22Rv1 (cell line): ENCODE data around the gene MGAT5B.

ENCODE experiments used
- CTCF ChIP-seq: fragments of 450-650 bp; IDR thresholded peaks from 2 replicates; pipeline ENCODE4 v1.5.1; 2017; ENCODE audit warnings: mild to moderate bottlenecking
- ZFX ChIP-seq: fragments of 450-650 bp; IDR thresholded peaks from 2 replicates; pipeline ENCODE4 v1.6.1; 2017; ENCODE audit warnings: antibody characterized with exemption, borderline replicate concordance

- TF ChIP-seq CTCF: no peak
- TF ChIP-seq ZFX: no peak
Measured at GRCh38 chr17:76961869-76962268, 93.7 kb downstream of the MGAT5B start.
